B cell (primary cell): ENCODE results near the gene SYMPK. TPM values are rescaled to one million over a fixed set of nuclear protein-coding genes. Genes with fewer than 3 reads are reported as not detected.

ENCODE experiments used
- ATAC-seq: fragments of 200-7000 bp; cut with Tn5 transposase; one replicate; pipeline ENCODE4 v1.10.0; 2021; ENCODE audit warnings: low read depth, mild to moderate bottlenecking, moderate number of reproducible peaks, moderate library complexity
- CTCF ChIA-PET: fragments of 350-600 bp; sonication (Branson Sonifier 250); formaldehyde crosslinking; loops from one replicate; lab custom pipeline; 2021; ENCODE audit warnings: antibody characterized with exemption, inconsistent platforms; lab: Charles Lee
- POLR2A ChIA-PET: fragments of 350-600 bp; sonication (Branson Sonifier 250); formaldehyde crosslinking; loops from one replicate; lab custom pipeline; 2021; ENCODE audit warnings: antibody characterized with exemption; lab: Charles Lee
- DNase-seq: peaks from one replicate; pipeline ENCODE4 v3.0.0; 2013
- H2AFZ ChIP-seq: 2 replicates; pipeline ENCODE4 v1.6.1; 2012; ENCODE audit warnings: mild to moderate bottlenecking, low read depth, low read length; ENCODE audit not compliant: insufficient read depth, poor library complexity, severe bottlenecking
- H3K27ac ChIP-seq, 2 donors: 1 replicate in 1 of 2; 2 replicates in 1 of 2; pipeline ENCODE4 v1.5.1; 2012 to 2013; ENCODE audit warnings: low read length in 2 of 2, mild to moderate bottlenecking in 2 of 2, moderate library complexity in 1 of 2
- H3K27me3 ChIP-seq, 4 experiments: fragments of 200-600 bp in 1 of 4; sonication (generic) in 1 of 4; replicated peaks in 1 of 4; 1 replicate in 2 of 4; 2 replicates in 2 of 4; pipeline versions ENCODE4 v1.6.1 to v1.7.0; 2013 to 2016; ENCODE audit warnings: low read length in 3 of 4, mild to moderate bottlenecking in 2 of 4, mixed read lengths in 1 of 4, moderate library complexity in 1 of 4; ENCODE audit not compliant: insufficient read depth in 4 of 4, control insufficient read depth in 3 of 4; ENCODE audit errors: control extremely low read depth in 1 of 4
- H3K36me3 ChIP-seq, 2 experiments: replicated peaks in 1 of 2; 1 replicate in 1 of 2; 2 replicates in 1 of 2; pipeline versions ENCODE4 v1.6.1 to v1.7.1; 2013; ENCODE audit warnings: low read length in 1 of 2; ENCODE audit not compliant: insufficient read depth in 2 of 2, control insufficient read depth in 1 of 2; ENCODE audit errors: control extremely low read depth in 1 of 2, extremely low read depth in 1 of 2
- H3K4me1 ChIP-seq, 2 donors: fragments of 200-600 bp in 1 of 2; sonication (generic) in 1 of 2; 1 replicate in 1 of 2; 2 replicates in 1 of 2; pipeline versions ENCODE4 v1.5.1 to v1.6.1; 2013 to 2017; ENCODE audit warnings: low read length in 2 of 2; ENCODE audit not compliant: control insufficient read depth in 2 of 2, insufficient read depth in 2 of 2
- H3K4me2 ChIP-seq: replicated peaks from 2 replicates; pipeline ENCODE3; 2012; ENCODE audit warnings: mild to moderate bottlenecking, low read depth, low read length; ENCODE audit not compliant: poor library complexity, severe bottlenecking
- H3K4me3 ChIP-seq, 5 experiments: fragments of 200-600 bp in 1 of 5; sonication (generic) in 1 of 5; 1 replicate in 3 of 5; 2 replicates in 2 of 5; pipeline versions ENCODE4 v1.5.1 to v1.7.0; 2011 to 2016; ENCODE audit warnings: low read length in 4 of 5, mild to moderate bottlenecking in 4 of 5, low read depth in 2 of 5, control low read depth in 1 of 5, moderate library complexity in 1 of 5; ENCODE audit not compliant: insufficient read depth in 1 of 5; ENCODE audit errors: control extremely low read depth in 1 of 5, extremely low read depth in 1 of 5
- H3K79me2 ChIP-seq: fragments of 200-600 bp; sonication (generic); one replicate; pipeline ENCODE4 v1.6.0; 2016; ENCODE audit warnings: low read length; ENCODE audit not compliant: control insufficient read depth, insufficient read depth
- H3K9ac ChIP-seq: fragments of 200-600 bp; sonication (generic); 2 replicates; pipeline ENCODE4 v1.6.1; 2017; ENCODE audit warnings: mild to moderate bottlenecking, low read length, moderate library complexity
- H3K9me3 ChIP-seq, 3 donors: one replicate each; pipeline versions ENCODE4 v1.6.1 to v1.7.1; 2013; ENCODE audit warnings: low read length in 2 of 3; ENCODE audit not compliant: control insufficient read depth in 2 of 3, insufficient read depth in 1 of 3; ENCODE audit errors: control extremely low read depth in 1 of 3
- H4K20me1 ChIP-seq: 2 replicates; pipeline ENCODE4 v1.6.0; 2012; ENCODE audit warnings: mild to moderate bottlenecking, low read length; ENCODE audit not compliant: insufficient read depth, control insufficient read depth, poor library complexity, severe bottlenecking
- H3K27ac Mint-ChIP-seq: one replicate; pipeline ENCODE4 v1.8.0; 2021; ENCODE audit warnings: mixed read lengths
- H3K27me3 Mint-ChIP-seq: one replicate; pipeline ENCODE4 v1.8.0; 2021; ENCODE audit warnings: mixed read lengths
- H3K4me1 Mint-ChIP-seq: one replicate; pipeline ENCODE4 v1.8.0; 2021; ENCODE audit warnings: mixed read lengths
- H3K4me3 Mint-ChIP-seq: one replicate; pipeline ENCODE4 v1.8.0; 2021; ENCODE audit warnings: mixed read lengths
- H3K9me3 Mint-ChIP-seq: one replicate; pipeline ENCODE4 v1.8.0; 2022; ENCODE audit warnings: mixed read lengths; ENCODE audit not compliant: insufficient read depth
- EZH2 ChIP-seq: IDR thresholded peaks from 2 replicates; pipeline ENCODE4 v1.6.1; 2012; ENCODE audit warnings: borderline replicate concordance, low read depth, mild to moderate bottlenecking, moderate library complexity, low read length; ENCODE audit not compliant: insufficient read depth, poor library complexity, severe bottlenecking
- WGBS: methylation state at CpG from one replicate; pipeline ENCODE4 v1.1.5; 2013; ENCODE audit warnings: missing lambda C conversion rate; ENCODE audit not compliant: insufficient coverage; 5-methylcytosine and 5-hydroxymethylcytosine counted together
- intact Hi-C: fragments of 100-400 bp; cut with micrococcal nuclease; formaldehyde crosslinking; loops from one replicate; pipeline ENCODE4 v1.10.0; 2022
- polyA plus RNA-seq: library from polyadenylated mRNA; depleted of rRNA; stranded (reverse); fragments of >200 nt; gene quantifications from 2 replicates; pipeline ENCODE4 v1.2.3, GENCODE V29; 2012
- total RNA-seq, 2 donors: library from RNA; stranded (reverse); fragments of 120-200 nt in 1 of 2; gene quantifications; 1 replicate in 1 of 2; 2 replicates in 1 of 2; pipeline versions ENCODE4 v1.2.3 to v1.2.4, GENCODE V29; 2013 to 2022
- TF ChIP-seq, protein P1 (sequence below): fragments of 200-600 bp; IDR thresholded peaks from one replicate; pipeline ENCODE4 v1.8.0; 2022; ENCODE audit warnings: antibody characterized with exemption, mild to moderate bottlenecking

SYMPK gene
- total and polyA plus RNA-seq, 2 donors (not counting 1 experiment from before 2014, with no cell fraction given), result 119 to 138 TPM

DNA sequence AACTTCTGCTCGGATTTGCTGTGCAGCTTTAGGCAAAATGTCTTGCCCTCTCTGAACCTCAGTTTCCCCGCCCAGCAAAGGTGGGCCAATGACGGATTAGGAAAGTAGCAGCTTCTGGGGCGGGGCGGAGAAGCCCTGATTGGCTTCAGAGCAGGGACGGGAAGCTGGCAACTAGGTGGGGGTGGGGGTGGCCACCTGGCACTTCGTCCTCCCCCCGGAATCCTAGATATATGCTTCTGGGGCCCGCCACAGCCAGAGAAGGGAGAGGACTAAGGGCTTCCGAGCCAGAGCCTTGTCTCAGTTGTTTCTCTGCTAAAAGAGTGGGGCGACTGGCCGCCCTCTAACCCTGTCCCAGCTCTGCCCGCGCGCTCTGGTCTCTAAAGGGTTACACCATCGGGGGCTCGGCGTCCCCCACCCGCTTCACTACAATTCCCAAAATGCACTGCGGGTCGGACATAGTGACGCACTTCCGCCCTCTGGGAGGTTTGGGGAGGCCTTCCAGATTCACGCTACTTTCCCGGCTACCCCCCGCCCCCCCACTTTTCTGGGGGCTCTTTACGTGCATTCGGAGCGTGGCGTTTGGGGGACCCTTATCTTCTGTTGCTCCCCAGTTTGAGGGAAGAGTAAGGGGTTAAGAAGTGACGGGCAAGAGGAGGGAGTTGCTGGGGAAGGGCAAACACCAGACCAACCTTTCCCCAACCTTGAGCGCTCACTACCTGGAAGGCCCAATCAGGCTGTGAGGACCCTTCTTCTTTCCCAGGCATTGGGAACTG is 23.7 kb upstream of the SYMPK start:
- ATAC-seq (peak; percentile 68), DNase-seq (peak; percentile 94)
- peak overlapping the region; percentile 83 to 90 for H3K27ac ChIP-seq
- under 1% methylated on average over 16 of the region's 32 CpGs for WGBS
- H3K79me2 ChIP-seq, result peaks cover 29% of the 10 kb centered on the region
- peak overlapping the region; percentile 74 for H3K9ac ChIP-seq
- peak overlapping the region; percentile 68 to 86 (median 78) for H3K4me3 ChIP-seq
- H3K4me2 ChIP-seq, result peak overlapping the region; percentile 97
- peaks cover 28% of the 10 kb centered on the region for H3K4me1 Mint-ChIP-seq
- H3K27me3 Mint-ChIP-seq, result no peaks in the 10 kb centered on the region
- peaks cover 24 to 39% of the 10 kb centered on the region in 2 donors for H3K4me1 ChIP-seq
- intact Hi-C loops, result loop anchor here (1.0 to 5.0 kb wide), 7 partner anchors 16 to 379 kb away; partner anchors contain the start of genes CCDC61, MYPOP, OPA3 and SIX5
- H3K36me3 ChIP-seq, result peaks cover 0 to 5% of the 10 kb centered on the region in 2 experiments
- peak overlapping the region; percentile 95 for H3K4me3 Mint-ChIP-seq
- ChIA-PET POLR2A (interaction anchor here (1.0 to 2.9 kb wide), 4 partner anchors 16 to 1386 kb away, joined by 4 to 33 read pairs (median 6); partner anchors contain the start of genes MYPOP, SIX5, SYMPK and ZNF180), CTCF (interaction anchor here (0.6 to 3.4 kb wide), 7 partner anchors 23 to 835 kb away, joined by 3 to 24 read pairs (median 3); partner anchors contain the start of genes FOXA3, QPCTL and SYMPK)
- peak overlapping the region; percentile 90 for H2AFZ ChIP-seq
- peaks cover 0 to 2% (median 0%) of the 10 kb centered on the region in 3 donors for H3K9me3 ChIP-seq
- peak overlapping the region; percentile 94 for H3K27ac Mint-ChIP-seq
- TF ChIP-seq, protein P1, sequence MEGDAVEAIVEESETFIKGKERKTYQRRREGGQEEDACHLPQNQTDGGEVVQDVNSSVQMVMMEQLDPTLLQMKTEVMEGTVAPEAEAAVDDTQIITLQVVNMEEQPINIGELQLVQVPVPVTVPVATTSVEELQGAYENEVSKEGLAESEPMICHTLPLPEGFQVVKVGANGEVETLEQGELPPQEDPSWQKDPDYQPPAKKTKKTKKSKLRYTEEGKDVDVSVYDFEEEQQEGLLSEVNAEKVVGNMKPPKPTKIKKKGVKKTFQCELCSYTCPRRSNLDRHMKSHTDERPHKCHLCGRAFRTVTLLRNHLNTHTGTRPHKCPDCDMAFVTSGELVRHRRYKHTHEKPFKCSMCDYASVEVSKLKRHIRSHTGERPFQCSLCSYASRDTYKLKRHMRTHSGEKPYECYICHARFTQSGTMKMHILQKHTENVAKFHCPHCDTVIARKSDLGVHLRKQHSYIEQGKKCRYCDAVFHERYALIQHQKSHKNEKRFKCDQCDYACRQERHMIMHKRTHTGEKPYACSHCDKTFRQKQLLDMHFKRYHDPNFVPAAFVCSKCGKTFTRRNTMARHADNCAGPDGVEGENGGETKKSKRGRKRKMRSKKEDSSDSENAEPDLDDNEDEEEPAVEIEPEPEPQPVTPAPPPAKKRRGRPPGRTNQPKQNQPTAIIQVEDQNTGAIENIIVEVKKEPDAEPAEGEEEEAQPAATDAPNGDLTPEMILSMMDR, result no peak
- TF ChIP-seq EZH2, result no peak
- no peaks in the 10 kb centered on the region for H3K27me3 ChIP-seq
- peaks cover 39% of the 10 kb centered on the region for H4K20me1 ChIP-seq
- no peaks in the 10 kb centered on the region for H3K9me3 Mint-ChIP-seq
